Measurements from ENCODE around the gene AGBL2.

AGBL2 gene

DNA sequence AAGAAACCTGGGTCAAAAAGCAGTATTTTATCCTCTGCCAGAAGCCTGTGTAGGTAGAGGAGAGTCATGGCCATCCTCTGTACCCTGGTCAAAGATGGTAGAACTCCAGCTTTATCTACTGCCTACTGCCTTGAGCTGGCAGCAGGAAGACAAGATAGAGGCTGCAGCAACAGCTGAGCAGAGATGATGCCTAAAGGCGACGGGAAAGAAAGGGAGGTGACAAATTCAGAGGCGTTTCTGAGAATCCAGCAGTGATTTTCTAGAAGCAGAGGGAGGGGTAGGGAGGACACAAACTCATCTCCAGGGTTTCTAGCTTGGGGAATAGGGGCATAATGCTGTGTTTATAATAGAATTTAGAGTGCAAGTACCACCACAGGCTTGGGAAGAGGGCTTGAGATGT, 105.5 kb downstream of the AGBL2 start:
- TF ChIP-seq, protein P1, sequence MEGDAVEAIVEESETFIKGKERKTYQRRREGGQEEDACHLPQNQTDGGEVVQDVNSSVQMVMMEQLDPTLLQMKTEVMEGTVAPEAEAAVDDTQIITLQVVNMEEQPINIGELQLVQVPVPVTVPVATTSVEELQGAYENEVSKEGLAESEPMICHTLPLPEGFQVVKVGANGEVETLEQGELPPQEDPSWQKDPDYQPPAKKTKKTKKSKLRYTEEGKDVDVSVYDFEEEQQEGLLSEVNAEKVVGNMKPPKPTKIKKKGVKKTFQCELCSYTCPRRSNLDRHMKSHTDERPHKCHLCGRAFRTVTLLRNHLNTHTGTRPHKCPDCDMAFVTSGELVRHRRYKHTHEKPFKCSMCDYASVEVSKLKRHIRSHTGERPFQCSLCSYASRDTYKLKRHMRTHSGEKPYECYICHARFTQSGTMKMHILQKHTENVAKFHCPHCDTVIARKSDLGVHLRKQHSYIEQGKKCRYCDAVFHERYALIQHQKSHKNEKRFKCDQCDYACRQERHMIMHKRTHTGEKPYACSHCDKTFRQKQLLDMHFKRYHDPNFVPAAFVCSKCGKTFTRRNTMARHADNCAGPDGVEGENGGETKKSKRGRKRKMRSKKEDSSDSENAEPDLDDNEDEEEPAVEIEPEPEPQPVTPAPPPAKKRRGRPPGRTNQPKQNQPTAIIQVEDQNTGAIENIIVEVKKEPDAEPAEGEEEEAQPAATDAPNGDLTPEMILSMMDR (IDR thresholded peaks at IDR 0.05) = no peak
